ENCODE measurements around the gene LAMA4.

- TF ChIP-seq CTCF (conservative IDR thresholded peaks at IDR 0.05) (no peak), ZFX (IDR thresholded peaks at IDR 0.05) (no peak)
Measured at GRCh38 chr6:112113431-112113830, 140.9 kb downstream of the LAMA4 start.

Measured in C4-2B (cell line).